ENCODE results near the gene RAET1G. TPM values are rescaled to one million over a fixed set of nuclear protein-coding genes. Genes with fewer than 3 reads are reported as not detected.

The RAET1G gene
- total and polyA plus RNA-seq, 2 donors (not counting 3 experiments of a cell fraction or from before 2014, with no cell fraction given) = 1.6 to 2.1 TPM

GRCh38 chr6:149915970-149916865, 6.7 kb downstream of the RAET1G start:
- BruUV-seq (replicated peaks) = no TSS peak
- H3K4me3 ChIP-seq (replicated peaks in 1 of 3; ENCODE audit: insufficient read depth in 1 of 3, low read depth in 1 of 3, low read length in 3 of 3) = no peak overlapping the region
- intact Hi-C loops (cut with micrococcal nuclease) (no loop called here), dilution Hi-C loops (cut with MboI; ENCODE audit: extremely low pct_ligation_motif_present, low sequenced_read_pairs) (no loop called here)
- no peak overlapping the region for H3K9ac ChIP-seq (replicated peaks; ENCODE audit: extremely low read depth, insufficient read depth, low read length)
- no peak for TF ChIP-seq CTCF (IDR thresholded peaks at IDR 0.05; ENCODE audit: extremely low read depth in 1 of 2, insufficient read depth in 1 of 2, low read depth in 1 of 2, low read length in 2 of 2)
- H3K9me3 ChIP-seq (replicated peaks; ENCODE audit: control insufficient read depth, insufficient read depth, low read length) = no peaks in the 10 kb centered on the region
- no peaks in the 10 kb centered on the region for H3K9me1 ChIP-seq (replicated peaks; ENCODE audit: control insufficient read depth, extremely low read depth, insufficient read depth, low read length)
- H3K36me3 ChIP-seq (ENCODE audit: control insufficient read depth in 2 of 2, extremely low read depth in 1 of 2, insufficient read depth in 2 of 2, low read length in 2 of 2) = no peaks in the 10 kb centered on the region
- no peaks in the 10 kb centered on the region for H3K79me2 ChIP-seq (ENCODE audit: control insufficient read depth, insufficient read depth, low read length)
- no peaks in the 10 kb centered on the region for H4K20me1 ChIP-seq (replicated peaks; ENCODE audit: control insufficient read depth, extremely low read depth, insufficient read depth, low read length)
- POLR2A ChIA-PET = no interaction called here
- FAIRE-seq (no peak), DNase-seq (ENCODE audit: low read depth, low spot score) (no peak)
- no peak overlapping the region for H2AFZ ChIP-seq (ENCODE audit: low read depth, low read length)
- H3K4me2 ChIP-seq (ENCODE audit: insufficient read depth, low read length) = no peak overlapping the region
- CTCF ChIA-PET = interaction anchor here (1.1 to 2.1 kb wide), 4 partner anchors 10 to 899 kb away, joined by 3 to 7 read pairs (median 4); no protein-coding TSS in a partner anchor
- H3K4me1 ChIP-seq (ENCODE audit: control insufficient read depth, extremely low read depth, insufficient read depth, low read length) = no peaks in the 10 kb centered on the region
- peaks cover 14 to 15% of the 10 kb centered on the region in 2 experiments for H3K27me3 ChIP-seq (ENCODE audit: control insufficient read depth in 2 of 2, insufficient read depth in 2 of 2, low read length in 2 of 2)
- H3K27ac ChIP-seq (ENCODE audit: insufficient read depth, low read depth, low read length) = no peak overlapping the region

DNA sequence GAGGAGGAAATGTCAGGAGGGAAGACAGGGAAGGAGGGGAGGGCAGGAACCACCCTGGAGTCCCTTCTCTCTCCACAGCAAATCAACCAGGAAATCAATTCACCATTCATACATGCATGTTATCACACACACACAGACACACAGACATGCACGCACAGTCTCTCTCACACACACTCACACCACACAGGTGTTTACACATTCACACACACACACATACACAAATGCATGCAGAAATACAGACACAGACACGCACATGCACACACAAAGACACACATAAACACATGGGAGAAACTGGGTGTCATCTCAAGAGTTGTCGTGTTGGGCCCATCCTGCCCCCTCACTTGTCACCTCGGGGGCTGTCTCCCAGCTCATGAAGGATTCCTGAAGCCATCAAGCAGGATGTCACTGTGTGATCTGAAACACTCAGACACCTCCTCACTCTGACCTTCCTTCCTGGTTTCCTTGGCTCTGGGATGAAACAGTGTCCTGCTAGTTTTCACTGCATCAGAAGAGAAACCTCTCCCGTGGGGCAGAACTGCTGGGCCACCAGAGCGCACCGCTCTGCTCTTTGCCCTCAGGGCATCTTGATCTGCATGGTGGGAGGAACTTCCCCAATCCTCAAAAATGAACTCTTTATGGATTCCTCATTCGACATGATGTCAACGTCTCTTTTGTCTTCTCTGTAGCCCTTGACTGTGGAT, 9.2 kb downstream of the RAET1G start:
- Histone ChIP-seq H3K9me1 (replicated peaks; ENCODE audit: control insufficient read depth, extremely low read depth, insufficient read depth, low read length) (no peaks in the 10 kb centered on the region), H3K4me2 (ENCODE audit: insufficient read depth, low read length) (no peak overlapping the region), H3K9ac (replicated peaks; ENCODE audit: extremely low read depth, insufficient read depth, low read length) (no peak overlapping the region), H3K27me3 (ENCODE audit: control insufficient read depth in 2 of 2, insufficient read depth in 2 of 2, low read length in 2 of 2) (peaks cover 3 to 8% of the 10 kb centered on the region in 2 experiments), H2AFZ (ENCODE audit: low read depth, low read length) (no peak overlapping the region), H3K4me3 (replicated peaks in 1 of 3; ENCODE audit: insufficient read depth in 1 of 3, low read depth in 1 of 3, low read length in 3 of 3) (no peak overlapping the region), H4K20me1 (replicated peaks; ENCODE audit: control insufficient read depth, extremely low read depth, insufficient read depth, low read length) (no peaks in the 10 kb centered on the region), H3K9me3 (replicated peaks; ENCODE audit: control insufficient read depth, insufficient read depth, low read length) (no peaks in the 10 kb centered on the region), H3K27ac (ENCODE audit: insufficient read depth, low read depth, low read length) (no peak overlapping the region), H3K4me1 (ENCODE audit: control insufficient read depth, extremely low read depth, insufficient read depth, low read length) (no peaks in the 10 kb centered on the region), H3K79me2 (ENCODE audit: control insufficient read depth, insufficient read depth, low read length) (no peaks in the 10 kb centered on the region), H3K36me3 (ENCODE audit: control insufficient read depth in 2 of 2, extremely low read depth in 1 of 2, insufficient read depth in 2 of 2, low read length in 2 of 2) (no peaks in the 10 kb centered on the region)
- TF ChIP-seq POLR2A (IDR thresholded peaks at IDR 0.05; ENCODE audit: low read depth, low read length) (no peak), CTCF (IDR thresholded peaks at IDR 0.05; ENCODE audit: extremely low read depth in 1 of 2, insufficient read depth in 1 of 2, low read depth in 1 of 2, low read length in 2 of 2) (no peak), POLR2AphosphoS5 (IDR thresholded peaks at IDR 0.05; ENCODE audit: insufficient read depth, low read depth, low read length) (no peak), JUN (IDR thresholded peaks at IDR 0.05; ENCODE audit: borderline replicate concordance, insufficient read depth, insufficient read length, low read depth) (no peak), GATA2 (IDR thresholded peaks at IDR 0.05; ENCODE audit: insufficient read depth, insufficient read length, low read depth, low read length) (no peak), EZH2 (IDR thresholded peaks at IDR 0.05; ENCODE audit: borderline replicate concordance, low read depth, low read length, severe bottlenecking) (no peak), MYC (IDR thresholded peaks at IDR 0.05; ENCODE audit: low read depth, low read length) (no peak), FOS (IDR thresholded peaks at IDR 0.05; ENCODE audit: borderline replicate concordance, insufficient read depth, low read length) (no peak)
- TF ChIP-seq, protein P1, sequence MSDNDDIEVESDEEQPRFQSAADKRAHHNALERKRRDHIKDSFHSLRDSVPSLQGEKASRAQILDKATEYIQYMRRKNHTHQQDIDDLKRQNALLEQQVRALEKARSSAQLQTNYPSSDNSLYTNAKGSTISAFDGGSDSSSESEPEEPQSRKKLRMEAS (IDR thresholded peaks at IDR 0.05; ENCODE audit: insufficient read depth, insufficient read length) = no peak
- POLR2A ChIA-PET = no interaction called here
- DNase-seq (ENCODE audit: low read depth, low spot score) (no peak), FAIRE-seq (no peak)
- BruUV-seq (replicated peaks) = no TSS peak
- intact Hi-C loops (cut with micrococcal nuclease) = no loop called here
- CTCF ChIA-PET = interaction anchor here (1.2 to 2.1 kb wide), 2 partner anchors 8 to 10 kb away, joined by 3 to 7 read pairs; no protein-coding TSS in a partner anchor
- dilution Hi-C loops (cut with MboI; ENCODE audit: extremely low pct_ligation_motif_present, low sequenced_read_pairs) = no loop called here

Measured in endothelial cell of umbilical vein (primary cell).